Caco-2 (cell line): ENCODE results near the gene TWNK. TPM values are rescaled to one million over a fixed set of nuclear protein-coding genes. Genes with fewer than 3 reads are reported as not detected.
"Not testable (repeated sequence)": the region's sequence is repeated elsewhere in the genome, so short reads cannot be mapped to it uniquely, and the experiment has no call there.

Experiments used
- BruUV-seq: library from RNA; stranded (reverse); fragments of 400-500 nt; replicated peaks from 2 replicates; lab custom pipeline; 2021; lab: Mats Ljungman, UMichigan
- CTCF ChIA-PET: fragments of 300-600 bp; sonication (Branson Sonifier 250); formaldehyde crosslinking; loops from one replicate; lab custom pipeline; 2022; ENCODE audit warnings: antibody characterized with exemption; lab: Charles Lee
- POLR2A ChIA-PET: fragments of 300-600 bp; sonication (Branson Sonifier 250); formaldehyde crosslinking; loops from one replicate; lab custom pipeline; 2022; ENCODE audit warnings: antibody characterized with exemption; lab: Charles Lee
- DNase-seq, 2 experiments: peaks; one replicate each; pipeline versions ENCODE4 v3.0.0 to v3.0.0-alpha.2; 2020 to 2022
- H3K27me3 ChIP-seq: replicated peaks from 2 replicates; pipeline ENCODE4 v1.6.0; 2011; ENCODE audit warnings: low read length; ENCODE audit not compliant: control insufficient read depth, insufficient read depth
- H3K36me3 ChIP-seq: 2 replicates; pipeline ENCODE4 v1.5.1; 2011; ENCODE audit warnings: low read length; ENCODE audit not compliant: control insufficient read depth, insufficient read depth
- H3K4me1 ChIP-seq: fragments of 250-450 bp; sonication (Bioruptor Pico); 2 replicates; pipeline ENCODE4 v1.5.1; 2020; ENCODE audit warnings: mild to moderate bottlenecking
- H3K4me3 ChIP-seq: 2 replicates; pipeline ENCODE4 v1.5.1; 2011; ENCODE audit warnings: low read depth, mild to moderate bottlenecking, control low read depth, low read length
- H3K9me3 ChIP-seq: fragments of 250-450 bp; sonication (Bioruptor Pico); 2 replicates; pipeline ENCODE4 v1.5.1; 2020; ENCODE audit warnings: mild to moderate bottlenecking, moderate library complexity
- H3K27ac Mint-ChIP-seq: one replicate; pipeline ENCODE4 v1.8.0; 2022; ENCODE audit warnings: mixed read lengths; ENCODE audit not compliant: unreplicated experiment
- H3K27me3 Mint-ChIP-seq: one replicate; pipeline ENCODE4 v1.8.0; 2022; ENCODE audit warnings: mixed read lengths; ENCODE audit not compliant: insufficient read depth, unreplicated experiment
- H3K36me3 Mint-ChIP-seq: one replicate; pipeline ENCODE4 v1.8.0; 2022; ENCODE audit warnings: mild to moderate bottlenecking, mixed read lengths; ENCODE audit not compliant: insufficient read depth, unreplicated experiment
- H3K4me1 Mint-ChIP-seq: one replicate; pipeline ENCODE4 v1.8.0; 2022; ENCODE audit warnings: low read depth, mixed read lengths; ENCODE audit not compliant: unreplicated experiment
- H3K4me3 Mint-ChIP-seq: one replicate; pipeline ENCODE4 v1.8.0; 2022; ENCODE audit warnings: mild to moderate bottlenecking, moderate library complexity, mixed read lengths; ENCODE audit not compliant: unreplicated experiment
- H3K9me3 Mint-ChIP-seq: one replicate; pipeline ENCODE4 v1.8.0; 2022; ENCODE audit warnings: mixed read lengths; ENCODE audit not compliant: unreplicated experiment
- intact Hi-C: fragments of 100-400 bp; cut with micrococcal nuclease; formaldehyde crosslinking; loops from one replicate; pipeline ENCODE4 v1.10.0; 2022; ENCODE audit not compliant: unreplicated experiment
- total RNA-seq: library from RNA; stranded (reverse); gene quantifications from 2 replicates; pipeline ENCODE4 v1.2.3, GENCODE V29; 2022
- TF ChIP-seq, protein P1 (sequence below), 2 experiments: fragments of 200-600 bp in 1 of 2; IDR thresholded peaks; 1 replicate in 1 of 2; 2 replicates in 1 of 2; pipeline versions ENCODE4 v1.5.1 to v1.8.0; 2011 to 2022; ENCODE audit warnings: antibody characterized with exemption in 1 of 2, control low read depth in 1 of 2, inconsistent platforms in 1 of 2, low read depth in 1 of 2, low read length in 1 of 2, mild to moderate bottlenecking in 1 of 2, moderate library complexity in 1 of 2; ENCODE audit not compliant: insufficient read depth in 1 of 2, severe bottlenecking in 1 of 2, unreplicated experiment in 1 of 2

Gene TWNK
- total RNA-seq, 1 experiment from 2014 or later: 29.8 TPM

DNA sequence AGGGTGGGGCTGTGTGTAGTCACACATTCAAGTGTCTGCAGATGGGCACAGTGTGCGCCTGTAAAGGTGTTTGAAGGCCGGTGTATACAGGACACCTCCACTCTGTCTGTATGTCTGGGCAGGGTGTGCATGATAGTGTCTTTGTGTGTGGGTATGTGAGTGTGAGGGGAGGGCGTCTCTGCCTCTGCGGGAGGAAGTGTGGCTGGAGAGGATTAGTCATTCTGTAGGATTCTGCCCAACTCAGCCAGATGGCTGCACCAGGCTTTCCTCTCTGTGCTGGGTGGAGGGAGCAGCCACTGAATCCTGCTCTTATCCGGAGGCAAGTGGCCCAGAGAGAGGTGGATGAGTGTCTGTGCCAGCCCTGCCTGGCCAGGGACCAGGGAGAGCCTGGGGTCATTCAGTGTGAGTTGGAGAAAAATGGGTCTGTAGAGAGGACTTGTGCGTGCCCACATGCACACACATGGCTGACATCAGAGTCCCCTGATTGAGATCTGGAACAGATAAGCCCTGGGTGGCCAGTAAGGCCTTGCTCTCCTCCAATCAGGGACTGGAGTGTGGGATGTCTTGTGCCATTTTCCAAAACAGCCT is 45.4 kb downstream of the TWNK start:
- POLR2A ChIA-PET: interaction anchor here (0.7 to 2.2 kb wide), 2 partner anchors 10 to 27 kb away, joined by 7 to 15 read pairs; no protein-coding TSS in a partner anchor
- no peak for DNase-seq
- no peaks in the 10 kb centered on the region for H3K9me3 Mint-ChIP-seq
- no peaks in the 10 kb centered on the region for H3K27me3 Mint-ChIP-seq
- intact Hi-C loops: loop anchor here (1.0 to 5.0 kb wide), 2 partner anchors 9 to 35 kb away; no protein-coding TSS in a partner anchor
- TF ChIP-seq, protein P1, sequence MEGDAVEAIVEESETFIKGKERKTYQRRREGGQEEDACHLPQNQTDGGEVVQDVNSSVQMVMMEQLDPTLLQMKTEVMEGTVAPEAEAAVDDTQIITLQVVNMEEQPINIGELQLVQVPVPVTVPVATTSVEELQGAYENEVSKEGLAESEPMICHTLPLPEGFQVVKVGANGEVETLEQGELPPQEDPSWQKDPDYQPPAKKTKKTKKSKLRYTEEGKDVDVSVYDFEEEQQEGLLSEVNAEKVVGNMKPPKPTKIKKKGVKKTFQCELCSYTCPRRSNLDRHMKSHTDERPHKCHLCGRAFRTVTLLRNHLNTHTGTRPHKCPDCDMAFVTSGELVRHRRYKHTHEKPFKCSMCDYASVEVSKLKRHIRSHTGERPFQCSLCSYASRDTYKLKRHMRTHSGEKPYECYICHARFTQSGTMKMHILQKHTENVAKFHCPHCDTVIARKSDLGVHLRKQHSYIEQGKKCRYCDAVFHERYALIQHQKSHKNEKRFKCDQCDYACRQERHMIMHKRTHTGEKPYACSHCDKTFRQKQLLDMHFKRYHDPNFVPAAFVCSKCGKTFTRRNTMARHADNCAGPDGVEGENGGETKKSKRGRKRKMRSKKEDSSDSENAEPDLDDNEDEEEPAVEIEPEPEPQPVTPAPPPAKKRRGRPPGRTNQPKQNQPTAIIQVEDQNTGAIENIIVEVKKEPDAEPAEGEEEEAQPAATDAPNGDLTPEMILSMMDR (IDR thresholded peaks at IDR 0.05; ENCODE audit: insufficient read depth in 1 of 2, low read depth in 1 of 2, low read length in 1 of 2, severe bottlenecking in 1 of 2, unreplicated experiment in 1 of 2): no peak
- Histone ChIP-seq H3K27me3 (no peaks in the 10 kb centered on the region), H3K9me3 (no peaks in the 10 kb centered on the region), H3K36me3 (no peaks in the 10 kb centered on the region), H3K4me1 (peaks cover 30% of the 10 kb centered on the region), H3K4me3 (peak overlapping the region; percentile 76)
- BruUV-seq: no TSS peak
- H3K4me1 Mint-ChIP-seq: peaks cover 17% of the 10 kb centered on the region
- peaks cover 16% of the 10 kb centered on the region for H3K36me3 Mint-ChIP-seq
- H3K4me3 Mint-ChIP-seq: peak overlapping the region; percentile 80
- peak overlapping the region; percentile 93 for H3K27ac Mint-ChIP-seq
- CTCF ChIA-PET: interaction anchor here (0.6 to 2.8 kb wide), 8 partner anchors 14 to 160 kb away, joined by 3 to 23 read pairs (median 8); partner anchors contain the start of gene KAZALD1

DNA sequence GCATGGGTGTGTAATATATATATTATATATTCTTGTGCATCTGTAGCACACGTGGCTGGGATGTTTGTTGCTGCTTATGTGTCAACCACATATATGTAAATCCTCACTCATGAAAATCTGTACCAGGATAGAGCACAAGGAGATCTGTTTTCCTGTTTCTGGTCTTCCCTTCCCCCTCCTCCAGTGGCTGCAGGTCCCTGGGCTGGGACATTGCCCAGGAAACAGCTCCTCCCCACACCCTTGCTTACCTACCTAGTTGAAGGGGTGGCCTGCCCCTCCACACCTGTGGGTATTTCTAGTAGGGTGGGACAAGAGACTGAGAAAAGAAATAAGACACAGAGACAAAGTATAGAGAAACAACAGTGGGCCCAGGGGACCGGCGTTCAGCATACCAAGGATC is 45.9 kb downstream of the TWNK start:
- no peaks in the 10 kb centered on the region for H3K27me3 Mint-ChIP-seq
- H3K4me3 ChIP-seq: peak overlapping the region; percentile 76
- intact Hi-C loops: loop anchor here (5.0 kb wide), 1 partner anchor 34 kb away; no protein-coding TSS in a partner anchor
- no peaks in the 10 kb centered on the region for H3K27me3 ChIP-seq
- no peaks in the 10 kb centered on the region for H3K9me3 ChIP-seq
- ChIA-PET CTCF (interaction anchor here (2.7 kb wide), 1 partner anchor 28 kb away, joined by 16 read pairs; the partner anchor contains the start of gene KAZALD1), POLR2A (no interaction called here)
- H3K36me3 Mint-ChIP-seq: peaks cover 16% of the 10 kb centered on the region
- peak overlapping the region; percentile 80 for H3K4me3 Mint-ChIP-seq
- TF ChIP-seq, protein P1 (IDR thresholded peaks at IDR 0.05; ENCODE audit: insufficient read depth in 1 of 2, low read depth in 1 of 2, low read length in 1 of 2, severe bottlenecking in 1 of 2, unreplicated experiment in 1 of 2): no peak
- peak overlapping the region; percentile 93 for H3K27ac Mint-ChIP-seq
- H3K9me3 Mint-ChIP-seq: no peaks in the 10 kb centered on the region
- H3K4me1 Mint-ChIP-seq: peaks cover 17% of the 10 kb centered on the region
- no peak for DNase-seq
- no peaks in the 10 kb centered on the region for H3K36me3 ChIP-seq
- BruUV-seq: no TSS peak
- peaks cover 30% of the 10 kb centered on the region for H3K4me1 ChIP-seq

DNA sequence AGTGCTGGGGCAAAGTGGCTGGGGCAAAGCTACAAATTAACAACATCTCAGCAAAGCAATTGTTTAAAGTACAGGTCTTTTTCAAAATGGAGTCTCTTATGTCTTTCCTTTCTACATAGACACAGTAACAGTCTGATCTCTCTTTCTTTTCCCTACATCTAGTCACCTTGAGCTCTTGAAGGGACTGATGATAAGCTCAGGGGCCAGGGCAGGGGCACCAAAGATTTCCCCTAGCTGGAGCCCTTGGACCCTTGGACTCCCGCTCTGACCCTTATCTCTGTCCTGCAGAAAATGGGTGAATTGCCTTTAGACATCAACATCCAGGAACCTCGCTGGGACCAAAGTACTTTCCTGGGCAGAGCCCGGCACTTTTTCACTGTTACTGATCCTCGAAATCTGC is 47.1 kb downstream of the TWNK start:
- ChIA-PET POLR2A (interaction anchor here (1.2 kb wide), 1 partner anchor 8 kb away, joined by 7 read pairs; no protein-coding TSS in a partner anchor), CTCF (interaction anchor here (0.8 to 1.3 kb wide), 4 partner anchors 8 to 108 kb away, joined by 3 to 5 read pairs (median 4); no protein-coding TSS in a partner anchor)
- not testable (repeated sequence) for H3K9me3 ChIP-seq, H3K27ac Mint-ChIP-seq, BruUV-seq, H3K27me3 Mint-ChIP-seq, H3K9me3 Mint-ChIP-seq, H3K4me3 Mint-ChIP-seq, H3K36me3 ChIP-seq, H3K4me3 ChIP-seq, H3K27me3 ChIP-seq
- Mint-ChIP-seq H3K36me3 (peaks cover 16% of the 10 kb centered on the region), H3K4me1 (peaks cover 17% of the 10 kb centered on the region)
- peaks cover 30% of the 10 kb centered on the region for H3K4me1 ChIP-seq
- DNase-seq: peak in 1 of 2 experiments; percentile 76
- intact Hi-C loops: loop anchor here (5.0 kb wide), 1 partner anchor 33 kb away; no protein-coding TSS in a partner anchor
